H1 (cell line): ENCODE results near the gene SPP1. TPM values are rescaled to one million over a fixed set of nuclear protein-coding genes. Genes with fewer than 3 reads are reported as not detected.

Source experiments
- ATF2 ChIP-seq: IDR thresholded peaks from 2 replicates; pipeline ENCODE4 v1.6.1; 2012; ENCODE audit warnings: low read length, inconsistent platforms
- ATF3 ChIP-seq: IDR thresholded peaks from 2 replicates; pipeline ENCODE4 v1.6.1; 2011; ENCODE audit warnings: low read depth, mild to moderate bottlenecking, low read length; ENCODE audit not compliant: insufficient read depth
- BACH1 ChIP-seq: IDR thresholded peaks from 2 replicates; pipeline ENCODE4 v1.6.1; 2012; ENCODE audit warnings: low read length, improper control_type of control experiment
- CREB1 ChIP-seq: IDR thresholded peaks from 2 replicates; pipeline ENCODE4 v1.6.1; 2012; ENCODE audit warnings: inconsistent platforms
- CTCF ChIP-seq, 3 experiments: IDR thresholded peaks; 1 replicate in 2 of 3; 2 replicates in 1 of 3; pipeline versions ENCODE4 v1.5.1 to v1.6.1; 2011; ENCODE audit warnings: low read length in 3 of 3, mild to moderate bottlenecking in 3 of 3, inconsistent platforms in 2 of 3, low read depth in 1 of 3, moderate library complexity in 1 of 3; ENCODE audit not compliant: insufficient read depth in 1 of 3; ENCODE audit errors: control extremely low read depth in 1 of 3
- E2F6 ChIP-seq: IDR thresholded peaks from 2 replicates; pipeline ENCODE4 v1.6.1; 2012; ENCODE audit warnings: inconsistent platforms
- EGR1 ChIP-seq: IDR thresholded peaks from 2 replicates; pipeline ENCODE4 v1.6.1; 2011; ENCODE audit warnings: low read depth, low read length, borderline replicate concordance
- GABPA ChIP-seq: IDR thresholded peaks from 2 replicates; pipeline ENCODE4 v1.6.1; 2011; ENCODE audit warnings: mild to moderate bottlenecking, low read length, moderate library complexity, borderline replicate concordance; ENCODE audit not compliant: insufficient read depth
- GTF2F1 ChIP-seq: IDR thresholded peaks from 2 replicates; pipeline ENCODE4 v1.6.1; 2012; ENCODE audit warnings: low read depth, low read length, improper control_type of control experiment, borderline replicate concordance
- NRF1 ChIP-seq: IDR thresholded peaks from 2 replicates; pipeline ENCODE4 v1.6.1; 2011; ENCODE audit warnings: mild to moderate bottlenecking, low read depth, low read length, improper control_type of control experiment
- PHF8 ChIP-seq: fragments of 200-600 bp; sonication (generic); conservative IDR thresholded peaks from 2 replicates; pipeline ENCODE4 v1.7.1; 2012; ENCODE audit warnings: low read depth, mild to moderate bottlenecking, inconsistent platforms, low read length, moderate library complexity
- POLR2A ChIP-seq, 2 experiments: IDR thresholded peaks; 1 replicate in 1 of 2; 2 replicates in 1 of 2; pipeline ENCODE4 v1.6.1; 2011; ENCODE audit warnings: low read depth in 2 of 2, low read length in 2 of 2, mild to moderate bottlenecking in 2 of 2; ENCODE audit errors: control extremely low read depth in 1 of 2
- RFX5 ChIP-seq: IDR thresholded peaks from 2 replicates; pipeline ENCODE4 v1.6.1; 2011; ENCODE audit warnings: low read depth, low read length, improper control_type of control experiment, borderline replicate concordance
- RNF2 ChIP-seq: fragments of 200-900, 300-1000 bp; sonication (generic); IDR thresholded peaks from 2 replicates; pipeline ENCODE4 v1.7.1; 2016; ENCODE audit warnings: borderline replicate concordance, low read depth, mild to moderate bottlenecking, antibody characterized with exemption, low read length; ENCODE audit not compliant: poor library complexity, severe bottlenecking; ENCODE audit errors: missing control alignments
- SP2 ChIP-seq: IDR thresholded peaks from 2 replicates; pipeline ENCODE4 v1.6.1; 2012; ENCODE audit warnings: mild to moderate bottlenecking, low read length, inconsistent platforms
- SRF ChIP-seq: IDR thresholded peaks from 2 replicates; pipeline ENCODE4 v1.6.1; 2011; ENCODE audit warnings: mild to moderate bottlenecking, low read depth, low read length, moderate library complexity
- SUZ12 ChIP-seq: fragments of 200-600 bp; sonication (generic); IDR thresholded peaks from 2 replicates; pipeline ENCODE4 v1.6.1; 2012; ENCODE audit warnings: mild to moderate bottlenecking, inconsistent platforms, low read length, moderate library complexity, mixed read lengths
- TAF7 ChIP-seq: optimal IDR thresholded peaks from 2 replicates; pipeline ENCODE3; 2011; ENCODE audit warnings: low read depth, mild to moderate bottlenecking, inconsistent platforms, low read length, moderate library complexity, borderline replicate concordance
- polyA plus RNA-seq, 7 experiments: library from polyadenylated mRNA; depleted of rRNA in 3 of 7; stranded (reverse) in 5 of 7; unstranded in 2 of 7; fragments of >200 nt in 5 of 7; fragments of 200-250 nt in 2 of 7; gene quantifications; 1 replicate in 5 of 7; 2 replicates in 1 of 7; 4 replicates in 1 of 7; pipeline versions ENCODE4 v1.2.1 to v1.2.3, GENCODE V29; 2011 to 2013; ENCODE audit warnings: missing spikeins in 2 of 7, mixed read lengths in 2 of 7
- total RNA-seq: library from RNA; stranded (reverse); fragmentation: NEBNext Ultra II Directional; extraction: Animal tissue kit (Norgen Biotek cat#: 25700); gene quantifications from 2 replicates; pipeline ENCODE4 v1.2.1, GENCODE V29; 2021

SPP1 gene
- total and polyA plus RNA-seq, 2 of the 8 experiments (the other 6 are each of a cell fraction or from before 2014, with no cell fraction given) = 13.7 to 26.5 TPM

- TF ChIP-seq GABPA (no peak; the same call in 1 of the 2 replicates), PHF8 (peak; percentile 45), CTCF (IDR thresholded peaks at IDR 0.05; ENCODE audit: control extremely low read depth in 1 of 3, insufficient read depth in 1 of 3, low read depth in 1 of 3, low read length in 3 of 3) (no peak), SP2 (no peak), EGR1 (peak; percentile 80), BACH1 (no peak), E2F6 (peak; percentile 83), RFX5 (no peak), POLR2A (IDR thresholded peaks at IDR 0.05; ENCODE audit: control extremely low read depth in 1 of 2, low read depth in 2 of 2, low read length in 2 of 2) (peak; percentile 69 to 74), SRF (no peak), ATF2 (no peak), NRF1 (no peak), ATF3 (no peak), GTF2F1 (no peak), RNF2 (no peak), CREB1 (no peak), SUZ12 (0 out of 2 replicates have a peak, but pooled peaks have one; percentile 33), TAF7 (peak; percentile 32)
Observed at GRCh38 chr4:88007304-88008121, 32.0 kb downstream of the SPP1 start, which contains the start of gene PKD2 (continued).
